Neural crest cell (in vitro differentiated cells): ENCODE measurements around the gene PKP4. TPM values are rescaled to one million over a fixed set of nuclear protein-coding genes. Genes with fewer than 3 reads are reported as not detected.

Source experiments
- DNase-seq: peaks from one replicate; pipeline ENCODE4 v3.0.0; 2021; ENCODE audit warnings: low read depth, mixed read lengths, low spot score
- H3K27ac Mint-ChIP-seq: one replicate; pipeline ENCODE4 v1.8.0; 2021; ENCODE audit warnings: mild to moderate bottlenecking, mixed read lengths; ENCODE audit not compliant: unreplicated experiment
- H3K27me3 Mint-ChIP-seq: 2 replicates; pipeline ENCODE4 v1.8.0; 2021; ENCODE audit warnings: low read depth, mild to moderate bottlenecking, mixed read lengths
- H3K36me3 Mint-ChIP-seq: 2 replicates; pipeline ENCODE4 v1.8.0; 2021; ENCODE audit warnings: low read depth, mild to moderate bottlenecking, mixed read lengths
- H3K4me1 Mint-ChIP-seq: 2 replicates; pipeline ENCODE4 v1.8.0; 2021; ENCODE audit warnings: mixed read lengths
- H3K4me3 Mint-ChIP-seq: one replicate; pipeline ENCODE4 v1.8.0; 2021; ENCODE audit warnings: mild to moderate bottlenecking, mixed read lengths
- H3K9me3 Mint-ChIP-seq: 2 replicates; pipeline ENCODE4 v1.8.0; 2021; ENCODE audit warnings: mixed read lengths
- total RNA-seq: library from RNA; stranded (reverse); gene quantifications from 2 replicates; pipeline ENCODE4 v1.2.1, GENCODE V29; 2021
- TF ChIP-seq, protein P1 (sequence below): fragments of 200-600 bp; sonication (generic); conservative IDR thresholded peaks from 2 replicates; pipeline ENCODE4 v1.5.0; 2021; ENCODE audit warnings: antibody characterized with exemption, mild to moderate bottlenecking

The PKP4 gene
- total RNA-seq, 1 donor from 2014 or later: 52.7 TPM

DNA sequence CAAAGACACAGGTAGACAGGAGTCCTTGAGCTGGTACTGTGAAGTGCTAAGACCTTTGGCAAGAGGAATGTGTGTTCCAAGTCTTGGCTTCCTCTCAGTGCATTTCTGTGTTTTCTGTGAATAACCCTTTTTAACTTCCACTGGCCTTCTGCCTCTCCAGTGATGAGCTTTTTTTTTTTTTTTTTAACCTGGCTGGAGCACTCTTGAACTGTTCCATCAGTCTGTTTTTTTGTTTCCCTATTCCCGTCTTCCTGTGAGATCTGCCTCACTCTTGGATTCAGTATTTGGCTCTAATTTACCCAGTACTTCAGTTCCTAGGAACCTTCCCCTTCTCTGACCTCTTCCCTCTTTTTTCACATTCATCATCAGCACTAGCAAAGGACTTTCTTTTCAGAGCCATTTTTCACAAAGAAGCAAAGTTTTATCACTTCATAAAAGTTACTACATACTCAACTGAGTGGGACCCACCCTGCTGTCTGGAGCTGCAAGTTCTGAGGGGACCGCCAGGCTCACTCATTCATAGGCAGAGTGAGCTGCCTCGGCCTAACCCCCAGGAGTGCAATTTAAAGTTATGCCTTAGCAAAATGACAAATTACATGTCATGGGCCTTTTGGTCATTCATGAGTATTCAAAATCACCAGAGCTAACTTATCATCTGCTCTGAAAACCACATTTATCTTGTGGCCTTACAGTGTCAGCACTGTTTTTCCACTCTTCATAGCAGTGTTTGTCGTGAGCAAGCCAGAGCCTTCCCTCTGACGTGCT is 211.4 kb downstream of the PKP4 start:
- DNase-seq: no peak
- Mint-ChIP-seq H3K27me3 (no peaks in the 10 kb centered on the region), H3K4me1 (no peaks in the 10 kb centered on the region), H3K4me3 (no peak overlapping the region), H3K27ac (no peak overlapping the region), H3K36me3 (peaks cover 8% of the 10 kb centered on the region), H3K9me3 (no peaks in the 10 kb centered on the region)
- TF ChIP-seq, protein P1, sequence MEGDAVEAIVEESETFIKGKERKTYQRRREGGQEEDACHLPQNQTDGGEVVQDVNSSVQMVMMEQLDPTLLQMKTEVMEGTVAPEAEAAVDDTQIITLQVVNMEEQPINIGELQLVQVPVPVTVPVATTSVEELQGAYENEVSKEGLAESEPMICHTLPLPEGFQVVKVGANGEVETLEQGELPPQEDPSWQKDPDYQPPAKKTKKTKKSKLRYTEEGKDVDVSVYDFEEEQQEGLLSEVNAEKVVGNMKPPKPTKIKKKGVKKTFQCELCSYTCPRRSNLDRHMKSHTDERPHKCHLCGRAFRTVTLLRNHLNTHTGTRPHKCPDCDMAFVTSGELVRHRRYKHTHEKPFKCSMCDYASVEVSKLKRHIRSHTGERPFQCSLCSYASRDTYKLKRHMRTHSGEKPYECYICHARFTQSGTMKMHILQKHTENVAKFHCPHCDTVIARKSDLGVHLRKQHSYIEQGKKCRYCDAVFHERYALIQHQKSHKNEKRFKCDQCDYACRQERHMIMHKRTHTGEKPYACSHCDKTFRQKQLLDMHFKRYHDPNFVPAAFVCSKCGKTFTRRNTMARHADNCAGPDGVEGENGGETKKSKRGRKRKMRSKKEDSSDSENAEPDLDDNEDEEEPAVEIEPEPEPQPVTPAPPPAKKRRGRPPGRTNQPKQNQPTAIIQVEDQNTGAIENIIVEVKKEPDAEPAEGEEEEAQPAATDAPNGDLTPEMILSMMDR: no peak

DNA sequence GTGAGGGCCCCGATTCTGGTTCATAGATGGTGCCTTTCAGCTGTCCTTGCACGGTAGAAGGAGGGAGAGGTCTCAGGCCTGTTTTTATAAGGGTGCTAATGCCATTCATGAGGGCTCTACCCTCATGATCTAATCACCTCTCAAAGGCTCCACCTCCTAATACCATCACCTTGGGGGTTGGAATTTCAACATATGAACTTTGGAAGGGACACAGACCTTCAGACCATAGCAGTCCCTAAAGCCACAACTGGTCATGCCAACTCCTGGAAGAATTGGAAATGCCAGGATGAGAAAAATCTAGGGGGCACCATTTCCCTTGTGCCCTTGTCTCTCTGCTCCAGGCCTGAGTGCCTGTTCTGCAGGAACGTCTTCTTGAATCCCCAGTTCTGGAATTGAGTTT is 213.5 kb downstream of the PKP4 start:
- Mint-ChIP-seq H3K9me3 (no peaks in the 10 kb centered on the region), H3K4me1 (no peaks in the 10 kb centered on the region), H3K4me3 (no peak overlapping the region), H3K36me3 (peaks cover 12% of the 10 kb centered on the region), H3K27me3 (no peaks in the 10 kb centered on the region), H3K27ac (no peak overlapping the region)
- no peak for DNase-seq
- TF ChIP-seq, protein P1: no peak

- DNase-seq: no peak
- no peaks in the 10 kb centered on the region for H3K27me3 Mint-ChIP-seq
- H3K36me3 Mint-ChIP-seq: peaks cover 12% of the 10 kb centered on the region
- no peak overlapping the region for H3K27ac Mint-ChIP-seq
- TF ChIP-seq, protein P1: no peak
- H3K4me3 Mint-ChIP-seq: no peak overlapping the region
- no peaks in the 10 kb centered on the region for H3K9me3 Mint-ChIP-seq
- H3K4me1 Mint-ChIP-seq: no peaks in the 10 kb centered on the region
Observed at GRCh38 chr2:158671360-158672245, 214.9 kb downstream of the PKP4 start.

DNA sequence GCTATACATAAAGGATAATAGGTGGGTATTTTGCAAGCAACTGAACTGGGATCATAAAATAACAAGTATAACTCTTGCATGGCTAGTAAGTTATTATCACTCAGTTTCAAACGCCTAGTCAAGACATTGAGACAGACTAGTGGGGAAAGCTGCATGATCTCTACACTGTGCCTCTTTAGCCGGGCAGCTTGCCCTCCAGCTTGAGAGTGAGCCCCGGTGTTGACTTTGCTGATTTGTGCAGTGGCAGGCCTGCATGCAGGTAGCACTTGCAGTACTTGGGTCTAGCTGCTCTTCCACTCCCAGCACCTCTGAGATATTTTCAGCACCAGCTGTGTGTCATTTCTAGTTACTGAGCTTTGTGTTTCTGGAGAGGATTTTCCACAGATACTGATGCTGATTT is 219.5 kb downstream of the PKP4 start:
- Mint-ChIP-seq H3K36me3 (peaks cover 22% of the 10 kb centered on the region), H3K27me3 (no peaks in the 10 kb centered on the region), H3K9me3 (no peaks in the 10 kb centered on the region), H3K4me3 (no peak overlapping the region), H3K27ac (peak overlapping the region; percentile 66), H3K4me1 (peaks cover 6% of the 10 kb centered on the region)
- no peak for DNase-seq
- TF ChIP-seq, protein P1: no peak

DNA sequence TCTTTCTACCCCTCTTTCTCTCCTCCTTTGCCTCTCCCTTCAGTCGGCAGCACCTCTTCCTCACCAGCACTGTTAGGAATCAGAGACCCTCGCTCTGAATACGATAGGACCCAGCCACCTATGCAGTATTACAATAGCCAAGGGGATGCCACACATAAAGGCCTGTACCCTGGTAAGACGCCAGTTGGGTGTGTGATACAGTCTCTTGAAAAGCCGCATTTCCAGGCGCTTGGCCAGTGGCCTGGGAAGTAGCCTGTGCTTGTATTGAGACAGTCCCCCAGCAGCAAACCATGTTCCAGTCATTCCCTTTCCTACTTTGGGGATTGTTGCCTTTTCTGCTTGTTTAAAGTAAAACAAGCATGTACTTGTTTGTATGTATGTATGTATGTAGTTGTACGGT is 219.9 kb downstream of the PKP4 start:
- DNase-seq: no peak
- no peaks in the 10 kb centered on the region for H3K27me3 Mint-ChIP-seq
- H3K36me3 Mint-ChIP-seq: peaks cover 22% of the 10 kb centered on the region
- H3K4me3 Mint-ChIP-seq: no peak overlapping the region
- H3K4me1 Mint-ChIP-seq: peaks cover 6% of the 10 kb centered on the region
- TF ChIP-seq, protein P1: no peak
- H3K9me3 Mint-ChIP-seq: no peaks in the 10 kb centered on the region
- peak overlapping the region; percentile 66 for H3K27ac Mint-ChIP-seq
